Left cardiac atrium (tissue), 4 donors: Measurements from ENCODE around the gene KCNK4. TPM values are rescaled to one million over a fixed set of nuclear protein-coding genes. Genes with fewer than 3 reads are reported as not detected.
"Not testable (repeated sequence)": the region's sequence is repeated elsewhere in the genome, so short reads cannot be mapped to it uniquely, and the experiment has no call there.

Experiments
- ATAC-seq, 2 donors: fragments of 200-7000 bp; cut with Tn5 transposase; one replicate each; pipeline ENCODE4 v1.9.1; 2020; ENCODE audit warnings: mild to moderate bottlenecking in 2 of 2, moderate library complexity in 2 of 2
- DNase-seq: peaks from one replicate; pipeline ENCODE4 v3.0.0-alpha.2; 2020
- intact Hi-C, 2 donors: fragments of 100-400 bp; cut with DNase I; formaldehyde crosslinking; loops; one replicate each; pipeline versions ENCODE4 v1.14.1 to v1.15.1; 2022 to 2023
- total RNA-seq, 2 donors: library from RNA; stranded (reverse); fragmentation: NEBNext Ultra II Directional; extraction: Animal tissue kit (Norgen Biotek cat#: 25700); gene quantifications; one replicate each; pipeline ENCODE4 v1.2.1, GENCODE V29; 2021
- donor health status: DM: no; HTN: yes; CAD: no.
- donor health status: DM: no; HTN: yes; CAD: no; lungs with severe emphysema.
- donor health status: DM: yes; HTN: yes; CAD: no.
- donor health status: Dilated cardiomyopathy.

The KCNK4 gene
- total RNA-seq, 2 donors from 2014 or later: 0.13 TPM; not detected in 1

DNA sequence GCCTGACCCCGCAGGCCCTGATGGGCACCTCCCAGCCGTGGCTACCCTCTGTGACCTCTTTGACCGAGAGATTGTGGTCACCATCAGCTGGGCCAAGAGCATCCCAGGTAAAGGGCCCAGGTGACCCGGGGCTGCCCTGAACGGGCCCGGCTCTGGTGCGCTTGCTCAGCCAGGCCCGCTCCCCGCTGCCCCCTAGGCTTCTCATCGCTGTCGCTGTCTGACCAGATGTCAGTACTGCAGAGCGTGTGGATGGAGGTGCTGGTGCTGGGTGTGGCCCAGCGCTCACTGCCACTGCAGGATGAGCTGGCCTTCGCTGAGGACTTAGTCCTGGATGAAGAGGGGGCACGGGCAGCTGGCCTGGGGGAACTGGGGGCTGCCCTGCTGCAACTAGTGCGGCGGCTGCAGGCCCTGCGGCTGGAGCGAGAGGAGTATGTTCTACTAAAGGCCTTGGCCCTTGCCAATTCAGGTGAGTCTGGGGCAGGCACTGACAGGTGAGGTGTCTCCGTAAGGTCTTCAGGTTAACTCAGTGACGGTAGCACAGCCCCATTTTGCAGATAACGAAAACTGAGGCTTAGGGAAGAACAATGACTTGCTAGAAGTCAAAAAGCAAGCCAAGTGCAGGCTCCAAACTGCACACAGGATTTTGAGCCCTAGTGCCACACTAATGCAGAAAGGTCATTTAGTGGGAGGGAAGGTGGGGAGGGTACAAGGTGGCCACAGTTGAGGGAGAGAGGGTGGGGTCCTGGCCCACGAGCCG is 23.9 kb downstream of the KCNK4 start:
- DNase-seq (no peak), ATAC-seq (no peak)
- intact Hi-C loops: no loop called here

GRCh38 chr11:64315667-64316526 is 24.8 kb downstream of the KCNK4 start:
- DNase-seq, intact Hi-C loops, ATAC-seq: not testable (repeated sequence)

- ATAC-seq: peak in 1 of 2 donors; percentile 0
- DNase-seq: peak; percentile 45
- intact Hi-C loops: no loop called here
Observed at GRCh38 chr11:64316672-64317324, 25.7 kb downstream of the KCNK4 start.

DNA sequence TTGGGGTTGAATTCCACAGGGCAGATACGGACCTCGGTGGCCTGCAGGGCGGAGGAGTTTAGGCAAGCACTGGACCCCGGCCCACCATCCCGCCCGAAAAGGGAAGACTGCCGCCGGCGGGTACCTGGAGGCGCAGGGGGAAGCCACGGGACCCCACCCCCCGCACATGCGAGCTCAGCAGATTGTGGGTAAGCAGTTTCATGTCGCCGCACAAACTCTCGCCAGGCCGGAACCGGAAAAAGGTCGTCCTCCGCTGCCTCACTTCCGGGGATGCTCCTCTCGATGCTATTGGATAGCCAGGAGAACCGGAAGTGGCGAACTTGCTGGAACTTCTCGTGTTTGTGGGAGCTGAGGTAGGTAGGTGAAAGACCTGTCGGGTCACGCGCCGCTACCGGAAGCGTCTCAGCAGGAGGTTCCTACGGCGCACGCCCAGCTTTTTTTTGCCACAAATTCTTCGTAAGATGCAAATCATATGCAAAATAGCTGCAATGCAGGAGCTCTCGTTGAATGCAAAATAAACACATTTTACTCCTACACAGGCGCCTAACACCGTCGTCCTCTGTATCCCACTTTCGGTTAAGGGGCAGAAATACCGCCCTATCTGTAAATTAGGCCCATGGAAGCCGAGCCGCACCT is 26.3 kb downstream of the KCNK4 start, which contains the start of gene TRMT112:
TRMT112 (minus strand) TSS at position 235 of the 636 bp plus-strand sequence; CDS start at position 202, 33 bp downstream.
- DNase-seq (peak; percentile 96), ATAC-seq (peak; percentile 85 to 87)
- intact Hi-C loops: no loop called here

DNA sequence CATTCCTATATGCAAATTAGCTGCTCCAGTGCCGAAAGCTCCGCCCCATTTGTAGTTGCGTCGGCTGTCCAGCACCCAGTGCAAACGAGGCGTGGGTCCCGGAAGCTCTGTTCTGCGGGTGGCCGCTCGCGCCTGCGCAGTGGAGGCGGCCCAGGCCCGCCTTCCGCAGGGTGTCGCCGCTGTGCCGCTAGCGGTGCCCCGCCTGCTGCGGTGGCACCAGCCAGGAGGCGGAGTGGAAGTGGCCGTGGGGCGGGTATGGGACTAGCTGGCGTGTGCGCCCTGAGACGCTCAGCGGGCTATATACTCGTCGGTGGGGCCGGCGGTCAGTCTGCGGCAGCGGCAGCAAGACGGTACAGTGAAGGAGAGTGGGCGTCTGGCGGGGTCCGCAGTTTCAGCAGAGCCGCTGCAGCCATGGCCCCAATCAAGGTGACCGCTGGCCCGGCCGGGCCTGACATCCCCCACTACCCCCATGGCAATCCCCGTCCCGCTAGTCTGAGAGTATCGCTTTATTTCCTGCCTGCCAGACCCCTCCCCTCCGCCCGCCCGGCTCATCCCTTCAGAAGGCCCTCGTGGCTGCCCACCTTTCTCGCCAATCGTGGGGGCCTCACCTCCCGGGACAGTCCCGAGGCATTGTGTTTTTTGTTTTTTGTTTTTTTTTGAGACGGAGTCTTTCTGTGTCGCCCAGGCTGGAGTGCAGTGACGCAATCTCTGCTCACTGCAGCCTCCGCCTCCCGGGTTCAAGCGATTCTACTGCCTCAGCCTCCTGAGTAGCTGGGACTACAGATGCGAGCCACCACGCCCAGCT is 27.1 kb downstream of the KCNK4 start, which contains the start of gene PRDX5:
PRDX5 (plus strand) TSS at position 161 of the 805 bp plus-strand sequence; CDS start at position 256, 95 bp downstream.
- ATAC-seq (peak; percentile 92 to 94), DNase-seq (peak; percentile 97)
- intact Hi-C loops: no loop called here

DNA sequence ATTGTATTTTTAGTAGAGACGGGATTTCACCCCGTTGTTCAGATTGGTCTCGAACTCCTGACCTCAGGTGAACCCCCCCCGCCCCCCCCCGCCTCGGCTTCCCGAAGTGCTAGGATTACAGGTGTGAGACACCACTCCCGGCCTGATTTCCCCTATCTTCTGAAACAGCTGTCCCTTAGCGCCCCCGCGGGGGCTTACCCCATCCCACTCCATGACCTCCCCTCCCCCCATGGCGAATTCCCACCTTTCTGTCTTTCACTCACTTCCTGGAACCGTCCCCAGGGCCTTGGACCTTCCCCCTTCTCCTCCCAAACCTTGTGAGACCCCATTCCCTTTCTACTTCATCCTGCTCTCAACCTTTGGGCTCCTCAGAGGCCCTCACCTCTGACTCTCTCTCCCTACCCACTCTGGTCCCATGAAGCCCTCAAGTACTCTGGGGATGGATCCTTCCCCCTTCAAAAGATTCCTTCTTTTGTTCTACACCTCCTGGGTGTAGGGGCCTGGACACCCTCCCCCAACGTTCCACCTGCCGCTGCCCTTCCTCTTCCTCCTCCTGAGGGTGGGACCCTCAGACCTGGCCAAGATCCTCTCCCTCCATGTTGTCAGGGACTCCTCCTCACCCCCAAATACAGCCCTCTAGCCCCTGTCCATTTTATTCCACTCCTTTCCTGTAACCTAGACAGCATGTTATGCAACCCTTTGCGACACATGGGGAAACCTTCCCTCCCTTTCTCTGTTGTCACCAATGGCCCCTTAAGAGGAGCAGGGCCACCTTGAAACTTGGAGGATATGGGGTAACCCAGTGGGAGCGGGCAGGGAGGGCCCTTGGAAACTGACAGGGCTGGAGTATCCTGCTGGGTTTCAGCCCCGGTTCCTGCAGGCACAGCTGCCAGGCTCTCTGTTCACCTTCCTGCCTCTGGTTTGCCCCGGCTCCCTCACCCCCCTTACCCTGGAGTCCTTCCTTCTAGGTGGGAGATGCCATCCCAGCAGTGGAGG is 28.0 kb downstream of the KCNK4 start:
- ATAC-seq: no peak
- DNase-seq: no peak
- intact Hi-C loops: no loop called here

- intact Hi-C loops: no loop called here
- ATAC-seq (no peak), DNase-seq (no peak)
Observed at GRCh38 chr11:64320556-64320955, 29.5 kb downstream of the KCNK4 start.

DNA sequence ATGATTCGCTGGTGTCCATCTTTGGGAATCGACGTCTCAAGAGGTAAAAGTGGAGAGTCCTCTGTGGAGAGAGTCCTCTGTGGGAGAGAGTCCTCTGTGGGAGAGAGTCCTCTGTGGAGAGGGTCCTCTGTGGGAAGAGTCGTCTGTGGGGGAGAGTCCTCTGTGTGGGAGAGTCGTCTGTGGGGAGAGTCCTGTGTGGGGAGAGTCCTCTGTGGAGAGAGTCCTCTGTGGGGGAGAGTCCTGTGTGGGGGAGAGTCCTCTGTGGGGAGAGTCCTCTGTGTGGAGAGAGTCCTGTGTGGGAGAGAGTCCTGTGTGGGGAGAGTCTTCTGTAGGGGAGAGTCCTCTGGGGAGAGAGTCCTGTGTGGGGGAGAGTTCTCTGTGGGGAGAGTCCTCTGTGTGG is 29.9 kb downstream of the KCNK4 start:
- no peak for DNase-seq
- ATAC-seq: no peak
- intact Hi-C loops: no loop called here

- no peak for ATAC-seq
- no peak for DNase-seq
- intact Hi-C loops: no loop called here
Observed at GRCh38 chr11:64321533-64321932, 30.4 kb downstream of the KCNK4 start.

- intact Hi-C loops: no loop called here
- DNase-seq (no peak), ATAC-seq (no peak)
Observed at GRCh38 chr11:64322925-64323260, 31.8 kb downstream of the KCNK4 start.

GRCh38 chr11:64323373-64323772 is 32.3 kb downstream of the KCNK4 start:
- DNase-seq (no peak), ATAC-seq (no peak)
- intact Hi-C loops: no loop called here

- intact Hi-C loops, DNase-seq, ATAC-seq: not testable (repeated sequence)
Observed at GRCh38 chr11:64323984-64324383, 32.9 kb downstream of the KCNK4 start.

- DNase-seq (no peak), ATAC-seq (no peak)
- intact Hi-C loops: no loop called here
Observed at GRCh38 chr11:64324692-64325469, 33.8 kb downstream of the KCNK4 start.

- ATAC-seq (no peak), DNase-seq (no peak)
- intact Hi-C loops: no loop called here
Observed at GRCh38 chr11:64327375-64327774, 36.3 kb downstream of the KCNK4 start.

- intact Hi-C loops: no loop called here
- DNase-seq (no peak), ATAC-seq (no peak)
Observed at GRCh38 chr11:64327993-64328392, 36.9 kb downstream of the KCNK4 start.

- intact Hi-C loops: no loop called here
- DNase-seq (no peak), ATAC-seq (no peak)
Observed at GRCh38 chr11:64330888-64331287, 39.8 kb downstream of the KCNK4 start.
